HL-60 (cell line): ENCODE results near the gene LRMDA.

ENCODE experiments used
- DNase-seq, 2 experiments: peaks; one replicate each; pipeline ENCODE4 v3.0.0-alpha.2; 2010 to 2020; ENCODE audit warnings: low read depth in 1 of 2, low spot score in 1 of 2
- H3K27ac ChIP-seq: fragments of 250-450 bp; sonication (Bioruptor Pico); replicated peaks from 2 replicates; pipeline ENCODE4 v1.5.1; 2020; ENCODE audit warnings: mild to moderate bottlenecking, moderate library complexity
- H3K27me3 ChIP-seq: fragments of 250-450 bp; sonication (Bioruptor Pico); 2 replicates; pipeline ENCODE4 v1.5.1; 2021; ENCODE audit warnings: mild to moderate bottlenecking, moderate library complexity; ENCODE audit not compliant: insufficient read depth, poor library complexity, severe bottlenecking
- H3K4me3 ChIP-seq: replicated peaks from 2 replicates; pipeline ENCODE4 v1.5.1; 2011; ENCODE audit warnings: mild to moderate bottlenecking, control low read depth, low read length; ENCODE audit not compliant: insufficient read depth
- CTCF ChIP-seq: IDR thresholded peaks from one replicate; pipeline ENCODE4 v1.5.1; 2011; ENCODE audit warnings: low read length, control low read depth, inconsistent platforms; ENCODE audit not compliant: insufficient read depth
- GABPA ChIP-seq: IDR thresholded peaks from 2 replicates; pipeline ENCODE4 v1.6.1; 2012; ENCODE audit warnings: low read depth
- POLR2AphosphoS5 ChIP-seq: IDR thresholded peaks from 2 replicates; pipeline ENCODE4 v1.6.1; 2012; ENCODE audit warnings: low read depth
- REST ChIP-seq: IDR thresholded peaks from 2 replicates; pipeline ENCODE4 v1.6.1; 2012; ENCODE audit warnings: low read depth; ENCODE audit not compliant: insufficient replicate concordance
- SPI1 ChIP-seq: IDR thresholded peaks from 2 replicates; pipeline ENCODE4 v1.6.1; 2012; ENCODE audit warnings: low read depth, mild to moderate bottlenecking, borderline replicate concordance

The LRMDA gene

GRCh38 chr10:75935650-75936400, 504.4 kb downstream of the LRMDA start:
- DNase-seq, result no peak
- H3K27ac ChIP-seq, result no peak overlapping the region
- no peaks in the 10 kb centered on the region for H3K27me3 ChIP-seq
- TF ChIP-seq CTCF (no peak), SPI1 (no peak), REST (no peak), POLR2AphosphoS5 (no peak), GABPA (no peak)
- H3K4me3 ChIP-seq, result no peak overlapping the region

GRCh38 chr10:75936841-75937240, 505.4 kb downstream of the LRMDA start:
- H3K27me3 ChIP-seq, result no peaks in the 10 kb centered on the region
- no peak overlapping the region for H3K4me3 ChIP-seq
- DNase-seq, result no peak
- no peak overlapping the region for H3K27ac ChIP-seq
- no peak for TF ChIP-seq SPI1
- TF ChIP-seq CTCF, result no peak
- TF ChIP-seq GABPA, result no peak
- TF ChIP-seq POLR2AphosphoS5, result no peak
- no peak for TF ChIP-seq REST

GRCh38 chr10:75937823-75938222, 506.4 kb downstream of the LRMDA start:
- Histone ChIP-seq H3K4me3 (no peak overlapping the region), H3K27me3 (no peaks in the 10 kb centered on the region), H3K27ac (no peak overlapping the region)
- DNase-seq, result no peak
- TF ChIP-seq REST (no peak), CTCF (no peak), GABPA (no peak), POLR2AphosphoS5 (no peak)
